ENCODE results near the gene ERCC8.
"Not testable (repeated sequence)": the region's sequence is repeated elsewhere in the genome, so short reads cannot be mapped to it uniquely, and the experiment has no call there.

ERCC8 gene

DNA sequence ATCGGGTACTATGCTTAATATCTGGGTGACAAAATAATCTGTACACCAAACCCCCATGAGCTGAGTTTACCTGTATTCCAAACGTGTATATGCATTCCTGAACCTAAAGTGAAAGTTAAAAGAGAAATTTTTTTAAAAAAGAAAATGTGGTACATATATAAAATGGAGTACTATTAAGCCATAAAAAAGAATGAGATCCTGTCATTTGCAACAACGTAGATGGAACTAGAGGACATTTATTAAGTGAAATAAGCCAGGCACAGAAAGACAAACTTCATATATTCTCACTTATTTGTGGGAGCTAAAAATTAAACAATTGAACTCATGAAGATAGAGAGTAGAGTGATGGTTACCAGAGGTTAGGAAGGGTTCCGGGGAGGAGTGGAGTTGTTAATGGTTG is 44.9 kb upstream of the ERCC8 start:
- Histone ChIP-seq H3K4me1 (ENCODE audit: control insufficient read depth in 1 of 2, insufficient read depth in 2 of 2, low read length in 2 of 2) (no peaks in the 10 kb centered on the region), H3K36me3 (ENCODE audit: control insufficient read depth in 1 of 2, insufficient read depth in 2 of 2, low read length in 2 of 2) (peaks cover 0 to 4% of the 10 kb centered on the region in 2 experiments), H4K12ac (ENCODE audit: low read depth, low read length) (no peak overlapping the region), H3K4me2 (ENCODE audit: low read length) (no peak overlapping the region), H2BK120ac (ENCODE audit: insufficient read depth, low read length, poor library complexity) (no peak overlapping the region), H3K4ac (ENCODE audit: low read depth, low read length) (no peak overlapping the region), H3K27me3 (ENCODE audit: insufficient read depth, low read length) (no peaks in the 10 kb centered on the region), H2AK5ac (ENCODE audit: low read length) (no peak overlapping the region), H3K4me3 (ENCODE audit: low read depth, low read length) (no peak overlapping the region), H4K91ac (ENCODE audit: low read depth, low read length) (no peak overlapping the region), H3K79me1 (ENCODE audit: low read length) (no peaks in the 10 kb centered on the region), H2BK12ac (ENCODE audit: low read length) (no peak overlapping the region), H3K23ac (ENCODE audit: low read length) (no peak overlapping the region), H3K27ac (ENCODE audit: low read depth, low read length) (no peak overlapping the region), H3K79me2 (ENCODE audit: control insufficient read depth, insufficient read depth, low read length, poor library complexity) (no peaks in the 10 kb centered on the region), H3K9me3 (ENCODE audit: insufficient read depth, low read depth, low read length) (peaks cover 14% of the 10 kb centered on the region), H2AFZ (ENCODE audit: insufficient read depth, low read length, poor library complexity) (no peak overlapping the region), H3K9ac (ENCODE audit: low read length) (no peak overlapping the region), H3K14ac (ENCODE audit: low read length) (no peak overlapping the region), H3K18ac (ENCODE audit: low read length) (no peak overlapping the region), H2BK5ac (ENCODE audit: low read depth, low read length, poor library complexity) (no peak overlapping the region), H4K8ac (ENCODE audit: low read depth, low read length) (no peak overlapping the region)
- no CpG with 5 or more reads among the region's 4 CpGs for WGBS (ENCODE audit: extremely low coverage, insufficient coverage, insufficient read length)
- DNase-seq: no peak

DNA sequence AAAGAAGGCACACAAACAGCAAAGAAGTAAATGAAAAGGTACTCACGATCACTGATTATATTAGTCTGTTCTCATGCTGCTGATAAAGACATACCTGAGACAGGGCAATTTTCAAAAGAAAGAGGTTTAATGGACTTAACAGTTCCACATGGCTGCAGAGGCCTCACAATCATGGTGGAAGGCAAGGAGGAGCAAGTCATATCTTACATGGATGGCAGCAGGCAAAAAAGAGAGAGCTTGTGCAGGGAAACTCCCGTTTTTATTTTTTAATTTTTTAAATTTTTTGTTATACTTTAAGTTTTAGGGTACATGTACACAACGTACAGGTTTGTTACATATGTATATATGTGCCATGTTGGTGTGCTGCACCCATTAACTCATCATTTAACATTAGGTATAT is 37.3 kb upstream of the ERCC8 start:
- H2BK120ac ChIP-seq (ENCODE audit: insufficient read depth, low read length, poor library complexity); H3K4me1 ChIP-seq (ENCODE audit: control insufficient read depth in 1 of 2, insufficient read depth in 2 of 2, low read length in 2 of 2); H4K91ac ChIP-seq (ENCODE audit: low read depth, low read length); H3K23ac ChIP-seq (ENCODE audit: low read length); H2BK5ac ChIP-seq (ENCODE audit: low read depth, low read length, poor library complexity); H3K79me2 ChIP-seq (ENCODE audit: control insufficient read depth, insufficient read depth, low read length, poor library complexity); H3K18ac ChIP-seq (ENCODE audit: low read length); H2AFZ ChIP-seq (ENCODE audit: insufficient read depth, low read length, poor library complexity); H3K27ac ChIP-seq (ENCODE audit: low read depth, low read length); H2AK5ac ChIP-seq (ENCODE audit: low read length); H2BK12ac ChIP-seq (ENCODE audit: low read length); H4K8ac ChIP-seq (ENCODE audit: low read depth, low read length); H3K79me1 ChIP-seq (ENCODE audit: low read length); H3K27me3 ChIP-seq (ENCODE audit: insufficient read depth, low read length); H3K36me3 ChIP-seq (ENCODE audit: control insufficient read depth in 1 of 2, insufficient read depth in 2 of 2, low read length in 2 of 2); H3K14ac ChIP-seq (ENCODE audit: low read length); H3K4me3 ChIP-seq (ENCODE audit: low read depth, low read length); H4K12ac ChIP-seq (ENCODE audit: low read depth, low read length); DNase-seq; H3K4ac ChIP-seq (ENCODE audit: low read depth, low read length); H3K9ac ChIP-seq (ENCODE audit: low read length); H3K4me2 ChIP-seq (ENCODE audit: low read length); H3K9me3 ChIP-seq (ENCODE audit: insufficient read depth, low read depth, low read length): not testable (repeated sequence)
- WGBS (ENCODE audit: extremely low coverage, insufficient coverage, insufficient read length): no CpG with 5 or more reads among the region's 3 CpGs

DNA sequence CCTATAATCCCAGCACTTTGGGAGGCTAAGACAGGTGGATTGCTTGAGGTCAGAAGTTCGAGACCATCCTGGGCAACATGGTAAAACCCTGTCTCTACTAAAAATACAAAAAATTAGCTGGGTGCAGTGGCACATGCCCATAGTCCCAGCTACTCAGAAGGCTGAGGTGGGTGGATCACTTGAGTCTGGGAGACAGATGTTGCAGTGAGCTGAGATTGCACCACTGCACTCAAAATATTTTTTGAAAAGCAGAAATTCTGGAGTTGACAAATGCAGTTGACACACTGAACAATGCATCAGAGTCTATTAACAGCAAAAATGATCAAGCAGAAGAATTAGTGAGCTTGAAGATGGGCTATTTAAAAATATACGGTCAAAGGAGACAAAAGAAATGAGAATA is 35.6 kb upstream of the ERCC8 start:
- H4K12ac ChIP-seq (ENCODE audit: low read depth, low read length): no peak overlapping the region
- no peak overlapping the region for H4K8ac ChIP-seq (ENCODE audit: low read depth, low read length)
- H3K18ac ChIP-seq (ENCODE audit: low read length): no peak overlapping the region
- no peak overlapping the region for H2BK120ac ChIP-seq (ENCODE audit: insufficient read depth, low read length, poor library complexity)
- H3K79me2 ChIP-seq (ENCODE audit: control insufficient read depth, insufficient read depth, low read length, poor library complexity): no peaks in the 10 kb centered on the region
- no peaks in the 10 kb centered on the region for H3K79me1 ChIP-seq (ENCODE audit: low read length)
- no peak overlapping the region for H4K91ac ChIP-seq (ENCODE audit: low read depth, low read length)
- H3K9ac ChIP-seq (ENCODE audit: low read length): no peak overlapping the region
- no peak for DNase-seq
- H2AK5ac ChIP-seq (ENCODE audit: low read length): no peak overlapping the region
- H3K4ac ChIP-seq (ENCODE audit: low read depth, low read length): no peak overlapping the region
- H3K4me1 ChIP-seq (ENCODE audit: control insufficient read depth in 1 of 2, insufficient read depth in 2 of 2, low read length in 2 of 2): peaks cover 0 to 9% of the 10 kb centered on the region in 2 experiments
- H3K4me3 ChIP-seq (ENCODE audit: low read depth, low read length): no peak overlapping the region
- no peak overlapping the region for H2AFZ ChIP-seq (ENCODE audit: insufficient read depth, low read length, poor library complexity)
- H2BK12ac ChIP-seq (ENCODE audit: low read length): no peak overlapping the region
- no peak overlapping the region for H3K27ac ChIP-seq (ENCODE audit: low read depth, low read length)
- no peaks in the 10 kb centered on the region for H3K36me3 ChIP-seq (ENCODE audit: control insufficient read depth in 1 of 2, insufficient read depth in 2 of 2, low read length in 2 of 2)
- no peaks in the 10 kb centered on the region for H3K9me3 ChIP-seq (ENCODE audit: insufficient read depth, low read depth, low read length)
- H3K14ac ChIP-seq (ENCODE audit: low read length): no peak overlapping the region
- H3K27me3 ChIP-seq (ENCODE audit: insufficient read depth, low read length): no peaks in the 10 kb centered on the region
- H2BK5ac ChIP-seq (ENCODE audit: low read depth, low read length, poor library complexity): no peak overlapping the region
- no peak overlapping the region for H3K4me2 ChIP-seq (ENCODE audit: low read length)
- no peak overlapping the region for H3K23ac ChIP-seq (ENCODE audit: low read length)
- no CpG with 5 or more reads among the region's 2 CpGs for WGBS (ENCODE audit: extremely low coverage, insufficient coverage, insufficient read length)

DNA sequence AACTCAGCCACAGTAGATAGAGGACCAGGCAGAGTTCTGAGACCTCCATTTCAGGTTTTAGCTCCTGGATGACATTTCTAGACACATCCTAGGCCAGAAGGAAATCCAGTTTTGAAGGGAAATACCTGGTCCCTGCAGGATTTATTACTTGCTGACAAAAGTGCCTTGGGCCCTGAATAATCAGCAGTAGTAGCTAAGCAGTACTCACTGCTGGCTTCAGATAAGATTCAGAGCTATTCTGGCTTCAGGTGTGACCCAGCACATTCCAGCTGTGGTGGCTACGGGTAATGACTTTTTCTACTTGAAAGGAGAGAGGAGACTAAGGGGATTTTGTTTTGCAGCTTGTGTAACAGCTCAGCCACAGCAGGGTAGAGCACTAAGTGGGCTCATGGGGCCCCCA is 34.1 kb upstream of the ERCC8 start:
- Histone ChIP-seq H2BK12ac (ENCODE audit: low read length) (no peak overlapping the region), H3K18ac (ENCODE audit: low read length) (no peak overlapping the region), H3K9ac (ENCODE audit: low read length) (no peak overlapping the region), H3K79me1 (ENCODE audit: low read length) (no peaks in the 10 kb centered on the region), H3K23ac (ENCODE audit: low read length) (no peak overlapping the region), H4K8ac (ENCODE audit: low read depth, low read length) (no peak overlapping the region), H2BK120ac (ENCODE audit: insufficient read depth, low read length, poor library complexity) (no peak overlapping the region), H3K4me1 (ENCODE audit: control insufficient read depth in 1 of 2, insufficient read depth in 2 of 2, low read length in 2 of 2) (peaks cover 0 to 9% of the 10 kb centered on the region in 2 experiments), H3K4me3 (ENCODE audit: low read depth, low read length) (no peak overlapping the region), H2BK5ac (ENCODE audit: low read depth, low read length, poor library complexity) (no peak overlapping the region), H2AK5ac (ENCODE audit: low read length) (no peak overlapping the region), H2AFZ (ENCODE audit: insufficient read depth, low read length, poor library complexity) (no peak overlapping the region), H3K36me3 (ENCODE audit: control insufficient read depth in 1 of 2, insufficient read depth in 2 of 2, low read length in 2 of 2) (no peaks in the 10 kb centered on the region), H3K4me2 (ENCODE audit: low read length) (no peak overlapping the region), H4K91ac (ENCODE audit: low read depth, low read length) (no peak overlapping the region), H3K27ac (ENCODE audit: low read depth, low read length) (no peak overlapping the region), H3K79me2 (ENCODE audit: control insufficient read depth, insufficient read depth, low read length, poor library complexity) (no peaks in the 10 kb centered on the region), H3K9me3 (ENCODE audit: insufficient read depth, low read depth, low read length) (no peaks in the 10 kb centered on the region), H3K4ac (ENCODE audit: low read depth, low read length) (no peak overlapping the region), H3K14ac (ENCODE audit: low read length) (no peak overlapping the region), H4K12ac (ENCODE audit: low read depth, low read length) (no peak overlapping the region), H3K27me3 (ENCODE audit: insufficient read depth, low read length) (no peaks in the 10 kb centered on the region)
- peak; percentile 79 to 87 for DNase-seq
- WGBS (ENCODE audit: extremely low coverage, insufficient coverage, insufficient read length): no CpG with 5 or more reads among the region's 1 CpG

Data from trophoblast cell (in vitro differentiated cells and primary cell).